ENCODE data around the gene AGFG1.

- TF ChIP-seq EZH2 (IDR thresholded peaks at IDR 0.05) (no peak), POLR2AphosphoS5 (IDR thresholded peaks at IDR 0.05; ENCODE audit: borderline replicate concordance, low read depth, low read length) (no peak)
Measured at GRCh38 chr2:227607941-227608340, 136.0 kb downstream of the AGFG1 start.
